Breast epithelium (tissue), 4 donors: ENCODE results near the gene NECTIN2. TPM values are rescaled to one million over a fixed set of nuclear protein-coding genes. Genes with fewer than 3 reads are reported as not detected.

ENCODE experiments used
- DNase-seq, 2 donors: peaks; one replicate each; pipeline ENCODE4 v3.0.0-alpha.2; 2019; ENCODE audit warnings: low spot score in 2 of 2
- H3K27ac ChIP-seq, 2 donors: fragments of 200-600 bp; sonication (generic) in 1 of 2; one replicate each; pipeline ENCODE4 v1.5.1; 2016 to 2019; ENCODE audit warnings: mild to moderate bottlenecking in 1 of 2
- H3K27me3 ChIP-seq, 2 donors: fragments of 200-600 bp; sonication (generic) in 1 of 2; one replicate each; pipeline versions ENCODE4 v1.5.1 to v1.6.0; 2017 to 2019; ENCODE audit warnings: control low read depth in 1 of 2, mild to moderate bottlenecking in 1 of 2
- H3K36me3 ChIP-seq: fragments of 200-600 bp; one replicate; pipeline ENCODE4 v1.5.1; 2019
- H3K4me1 ChIP-seq, 2 donors: fragments of 200-600 bp; sonication (generic); one replicate each; pipeline ENCODE4 v1.5.1; 2016 to 2019; ENCODE audit warnings: control low read depth in 1 of 2
- H3K4me3 ChIP-seq, 3 donors: fragments of 200-600 bp; sonication (generic); 1 replicate in 2 of 3; 2 replicates in 1 of 3; pipeline ENCODE4 v1.5.1; 2016 to 2019; ENCODE audit warnings: mild to moderate bottlenecking in 3 of 3, moderate library complexity in 2 of 3
- H3K9me3 ChIP-seq, 2 donors: fragments of 200-600 bp; sonication (generic) in 1 of 2; one replicate each; pipeline ENCODE4 v1.5.1; 2016 to 2019; ENCODE audit warnings: control low read depth in 1 of 2
- POLR2A ChIP-seq: fragments of 450-650 bp; IDR thresholded peaks from one replicate; pipeline ENCODE4 v1.6.1; 2016; ENCODE audit warnings: antibody characterized with exemption, mild to moderate bottlenecking, moderate library complexity
- POLR2AphosphoS5 ChIP-seq, 3 donors: sonication (generic); formaldehyde crosslinking; IDR thresholded peaks; one replicate each; pipeline ENCODE4 v1.6.1; 2017; ENCODE audit warnings: antibody characterized with exemption in 3 of 3
- intact Hi-C: fragments of 100-400 bp; cut with DNase I; formaldehyde crosslinking; loops from one replicate; pipeline ENCODE4 v1.15.1; 2023; ENCODE audit warnings: low total_unique reads
- total RNA-seq, 3 donors: library from RNA; depleted of rRNA; stranded (reverse); fragments of >200 nt; gene quantifications; one replicate each; pipeline ENCODE4 v1.1.0, GENCODE V29; 2016
- TF ChIP-seq, protein P1 (sequence below), 3 donors: fragments of 450-650 bp; IDR thresholded peaks; one replicate each; pipeline ENCODE4 v1.5.1; 2016 to 2017; ENCODE audit warnings: antibody characterized with exemption in 3 of 3, mild to moderate bottlenecking in 3 of 3, moderate library complexity in 3 of 3

The NECTIN2 gene
- total RNA-seq, 3 donors from 2014 or later, result 28.0 to 114 (median 86.6) TPM

DNA sequence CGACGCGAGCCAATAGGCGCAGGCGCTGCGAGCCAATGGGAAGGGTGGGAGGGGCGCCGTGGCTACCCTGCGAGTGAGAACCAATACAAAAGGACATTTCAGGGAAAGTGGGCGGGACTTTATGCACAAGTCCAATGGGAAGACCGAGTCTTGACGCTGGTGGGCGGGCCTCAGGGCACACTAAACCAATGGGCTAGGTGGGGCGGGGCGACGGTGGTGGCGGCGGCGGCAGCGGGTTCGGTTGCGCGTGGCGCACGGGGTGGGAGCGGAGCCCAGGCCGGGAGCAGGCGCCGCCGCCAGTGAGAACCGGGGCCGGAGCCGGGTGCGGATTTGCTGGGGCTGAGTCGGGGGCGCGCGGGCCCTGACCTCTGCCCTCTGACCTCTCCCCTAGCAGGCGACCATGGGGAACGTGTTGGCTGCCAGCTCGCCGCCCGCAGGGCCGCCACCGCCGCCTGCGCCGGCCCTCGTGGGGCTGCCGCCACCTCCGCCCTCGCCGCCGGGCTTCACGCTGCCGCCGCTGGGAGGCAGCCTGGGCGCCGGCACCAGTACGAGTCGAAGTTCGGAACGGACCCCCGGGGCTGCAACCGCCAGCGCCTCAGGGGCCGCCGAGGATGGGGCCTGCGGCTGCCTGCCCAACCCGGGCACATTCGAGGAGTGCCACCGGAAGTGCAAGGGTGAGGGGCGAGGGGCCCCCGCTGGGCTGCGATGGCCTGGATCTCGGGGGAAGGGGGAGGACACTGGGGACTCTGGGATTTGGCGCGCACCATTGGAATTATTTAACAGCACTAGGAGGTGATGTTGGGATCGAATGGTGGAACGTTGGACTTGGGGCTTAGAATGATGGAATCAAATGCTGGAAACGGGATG lies 45.2 kb downstream of the NECTIN2 start, which contains the start of gene TOMM40:
TOMM40 (plus strand) TSS at position 239 of the 867 bp plus-strand sequence; CDS start at position 401, 162 bp downstream.
- Histone ChIP-seq H3K36me3 (no peaks in the 10 kb centered on the region), H3K9me3 (no peaks in the 10 kb centered on the region), H3K27ac (peak within 1 kb of the TSS; percentile 97 to 100), H3K4me1 (peaks cover 11 to 16% of the 10 kb centered on the region in 2 donors), H3K4me3 (peak within 1 kb of the TSS; percentile 79 to 99 (median 86)), H3K27me3 (no peaks in the 10 kb centered on the region)
- intact Hi-C loops, result no loop called here
- TF ChIP-seq, protein P1, sequence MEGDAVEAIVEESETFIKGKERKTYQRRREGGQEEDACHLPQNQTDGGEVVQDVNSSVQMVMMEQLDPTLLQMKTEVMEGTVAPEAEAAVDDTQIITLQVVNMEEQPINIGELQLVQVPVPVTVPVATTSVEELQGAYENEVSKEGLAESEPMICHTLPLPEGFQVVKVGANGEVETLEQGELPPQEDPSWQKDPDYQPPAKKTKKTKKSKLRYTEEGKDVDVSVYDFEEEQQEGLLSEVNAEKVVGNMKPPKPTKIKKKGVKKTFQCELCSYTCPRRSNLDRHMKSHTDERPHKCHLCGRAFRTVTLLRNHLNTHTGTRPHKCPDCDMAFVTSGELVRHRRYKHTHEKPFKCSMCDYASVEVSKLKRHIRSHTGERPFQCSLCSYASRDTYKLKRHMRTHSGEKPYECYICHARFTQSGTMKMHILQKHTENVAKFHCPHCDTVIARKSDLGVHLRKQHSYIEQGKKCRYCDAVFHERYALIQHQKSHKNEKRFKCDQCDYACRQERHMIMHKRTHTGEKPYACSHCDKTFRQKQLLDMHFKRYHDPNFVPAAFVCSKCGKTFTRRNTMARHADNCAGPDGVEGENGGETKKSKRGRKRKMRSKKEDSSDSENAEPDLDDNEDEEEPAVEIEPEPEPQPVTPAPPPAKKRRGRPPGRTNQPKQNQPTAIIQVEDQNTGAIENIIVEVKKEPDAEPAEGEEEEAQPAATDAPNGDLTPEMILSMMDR (IDR thresholded peaks at IDR 0.05), result no peak
- TF ChIP-seq POLR2A (no peak), POLR2AphosphoS5 (IDR thresholded peaks at IDR 0.05) (peak in 1 of 3 donors; percentile 11)
- DNase-seq, result no peak

DNA sequence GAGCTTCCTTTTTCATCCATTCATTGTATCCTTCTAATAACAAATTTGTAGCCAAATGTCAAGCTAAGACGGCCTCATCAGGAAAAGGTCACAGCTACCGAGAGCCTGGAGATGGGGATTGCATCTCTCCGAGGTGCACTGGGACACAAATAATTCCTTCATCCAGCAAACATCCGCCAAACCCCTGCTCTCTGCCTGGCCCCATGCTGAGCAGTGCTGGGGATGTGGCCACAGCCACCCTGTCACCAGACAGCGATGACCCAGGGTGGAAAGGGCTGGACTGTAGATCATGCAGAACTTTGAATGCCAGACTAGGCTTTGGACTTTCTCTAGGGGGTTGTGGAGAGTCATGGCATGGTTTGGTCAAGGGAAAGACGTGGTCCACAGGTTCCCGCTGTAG lies 46.8 kb downstream of the NECTIN2 start:
- intact Hi-C loops, result no loop called here
- H3K9me3 ChIP-seq, result no peaks in the 10 kb centered on the region
- peaks cover 11 to 16% of the 10 kb centered on the region in 2 donors for H3K4me1 ChIP-seq
- no peak for DNase-seq
- no peaks in the 10 kb centered on the region for H3K27me3 ChIP-seq
- H3K27ac ChIP-seq, result no peak overlapping the region
- no peak overlapping the region for H3K4me3 ChIP-seq
- TF ChIP-seq, protein P1 (IDR thresholded peaks at IDR 0.05), result no peak
- TF ChIP-seq POLR2AphosphoS5 (IDR thresholded peaks at IDR 0.05) (no peak), POLR2A (no peak)
- no peaks in the 10 kb centered on the region for H3K36me3 ChIP-seq

GRCh38 chr19:44893332-44894051 lies 47.4 kb downstream of the NECTIN2 start:
- H3K27ac ChIP-seq, result no peak overlapping the region
- no peaks in the 10 kb centered on the region for H3K27me3 ChIP-seq
- no peak for DNase-seq
- H3K4me1 ChIP-seq, result peaks cover 11 to 16% of the 10 kb centered on the region in 2 donors
- no peaks in the 10 kb centered on the region for H3K9me3 ChIP-seq
- TF ChIP-seq, protein P1 (IDR thresholded peaks at IDR 0.05), result no peak
- TF ChIP-seq POLR2AphosphoS5 (IDR thresholded peaks at IDR 0.05) (no peak), POLR2A (no peak)
- H3K4me3 ChIP-seq, result no peak overlapping the region
- H3K36me3 ChIP-seq, result no peaks in the 10 kb centered on the region
- intact Hi-C loops, result no loop called here

- no peak overlapping the region for H3K4me3 ChIP-seq
- intact Hi-C loops, result no loop called here
- no peaks in the 10 kb centered on the region for H3K27me3 ChIP-seq
- no peaks in the 10 kb centered on the region for H3K36me3 ChIP-seq
- TF ChIP-seq POLR2A (no peak), POLR2AphosphoS5 (IDR thresholded peaks at IDR 0.05) (no peak)
- TF ChIP-seq, protein P1 (IDR thresholded peaks at IDR 0.05), result no peak
- H3K27ac ChIP-seq, result no peak overlapping the region
- H3K4me1 ChIP-seq, result peaks cover 11 to 16% of the 10 kb centered on the region in 2 donors
- H3K9me3 ChIP-seq, result no peaks in the 10 kb centered on the region
- no peak for DNase-seq
These were observed 47.9 kb downstream of the NECTIN2 start for GRCh38 chr19:44894052-44894400.

- Histone ChIP-seq H3K9me3 (no peaks in the 10 kb centered on the region), H3K4me1 (peaks cover 11% of the 10 kb centered on the region in 2 donors), H3K36me3 (no peaks in the 10 kb centered on the region), H3K27ac (no peak overlapping the region), H3K4me3 (no peak overlapping the region), H3K27me3 (no peaks in the 10 kb centered on the region)
- intact Hi-C loops, result no loop called here
- TF ChIP-seq, protein P1 (IDR thresholded peaks at IDR 0.05), result no peak
- no peak for TF ChIP-seq POLR2AphosphoS5 (IDR thresholded peaks at IDR 0.05)
- TF ChIP-seq POLR2A, result no peak
- no peak for DNase-seq
These were observed 48.8 kb downstream of the NECTIN2 start for GRCh38 chr19:44894946-44895345.
